ENCODE measurements around the gene PDSS2. TPM values are rescaled to one million over a fixed set of nuclear protein-coding genes. Genes with fewer than 3 reads are reported as not detected.

PDSS2 gene
- total and polyA plus RNA-seq, 9 of the 15 experiments (the other 6 are each of a cell fraction or from before 2014, with no cell fraction given) = 5.8 to 21.1 (median 12.0) TPM

DNA sequence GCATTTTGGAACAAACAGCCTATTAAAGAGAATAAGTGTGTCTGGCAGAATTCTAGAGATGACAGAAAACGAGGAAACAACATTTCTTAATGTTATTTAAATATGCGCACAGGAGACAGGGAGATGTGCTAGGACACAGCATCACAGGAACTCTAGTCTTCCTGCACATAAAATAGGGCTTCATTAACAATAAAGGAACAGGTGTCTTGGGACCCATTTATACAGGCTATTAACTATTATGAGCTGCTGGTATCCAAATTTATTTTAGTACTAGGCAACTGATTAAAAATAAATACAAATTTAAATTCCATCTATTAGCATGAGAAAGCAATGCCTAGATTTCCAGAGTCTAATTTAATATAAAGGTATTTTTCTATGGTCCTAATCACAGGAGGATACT lies 102.3 kb downstream of the PDSS2 start:
- intact Hi-C loops (cut with micrococcal nuclease) = no loop called here
- POLR2A ChIA-PET = no interaction called here
- in situ Hi-C loops (cut with MboI) = no loop called here

DNA sequence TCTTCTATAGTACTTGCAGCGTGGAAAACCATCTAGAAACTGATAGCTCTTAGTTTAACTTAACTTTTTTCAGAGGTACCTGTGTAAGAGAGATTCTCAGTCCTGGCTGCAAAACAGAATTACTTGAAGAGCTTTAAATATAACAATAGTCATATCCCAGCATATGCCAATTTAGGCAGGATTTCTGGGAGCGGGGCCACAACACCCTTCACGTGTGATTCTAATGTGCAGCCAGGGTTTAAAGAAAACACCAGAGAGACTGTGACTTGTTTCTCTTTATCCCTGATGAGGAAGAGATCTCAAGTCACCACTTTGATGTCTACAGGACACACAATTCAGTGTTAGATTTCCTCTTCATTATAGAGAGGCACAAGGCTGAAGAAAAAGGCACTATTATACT lies 103.7 kb downstream of the PDSS2 start:
- Histone ChIP-seq H3K79me2 (ENCODE audit: control insufficient read depth, insufficient read depth, low read length) (no peaks in the 10 kb centered on the region), H3K4me1 (replicated peaks in 1 of 2; ENCODE audit: control insufficient read depth in 2 of 2, insufficient read depth in 2 of 2, low read length in 2 of 2) (no peaks in the 10 kb centered on the region), H3K9ac (ENCODE audit: insufficient read depth in 1 of 2, low read depth in 2 of 2, low read length in 2 of 2) (no peak overlapping the region), H2AFZ (ENCODE audit: low read depth, low read length) (no peak overlapping the region), H3K36me3 (ENCODE audit: control insufficient read depth, insufficient read depth, low read length) (no peaks in the 10 kb centered on the region), H3K4me2 (ENCODE audit: insufficient read depth, low read length) (no peak overlapping the region), H3K27me3 (ENCODE audit: control insufficient read depth in 2 of 2, insufficient read depth in 2 of 2, low read length in 2 of 2) (no peaks in the 10 kb centered on the region), H3K4me3 (no peak overlapping the region), H4K20me1 (replicated peaks; ENCODE audit: control insufficient read depth, insufficient read depth, low read length) (no peaks in the 10 kb centered on the region), H3K9me1 (ENCODE audit: control insufficient read depth, insufficient read depth, low read length) (no peaks in the 10 kb centered on the region), H3K27ac (ENCODE audit: extremely low read depth, low read depth, low read length) (no peak overlapping the region), H3K9me3 (replicated peaks; ENCODE audit: control insufficient read depth, insufficient read depth, low read depth, low read length) (no peaks in the 10 kb centered on the region)
- ChIA-PET POLR2A (interaction anchor here (1.0 kb wide), 1 partner anchor 14 kb away, joined by 4 read pairs; no protein-coding TSS in a partner anchor), CTCF (ENCODE audit: low intra/inter-chr PET ratio) (no interaction called here)
- no peak for FAIRE-seq
- no TSS peak for BruUV-seq (replicated peaks)
- no peak for DNase-seq (ENCODE audit: extremely low read depth in 1 of 4, low spot score in 3 of 4)
- in situ Hi-C loops (cut with MboI) = no loop called here
- ATAC-seq = no peak
- intact Hi-C loops (cut with micrococcal nuclease) = no loop called here
- WGBS (ENCODE audit: insufficient coverage, low coverage, missing lambda C conversion rate) = 89% methylated on average over 3 of the region's 3 CpGs
- TF ChIP-seq, protein P1, sequence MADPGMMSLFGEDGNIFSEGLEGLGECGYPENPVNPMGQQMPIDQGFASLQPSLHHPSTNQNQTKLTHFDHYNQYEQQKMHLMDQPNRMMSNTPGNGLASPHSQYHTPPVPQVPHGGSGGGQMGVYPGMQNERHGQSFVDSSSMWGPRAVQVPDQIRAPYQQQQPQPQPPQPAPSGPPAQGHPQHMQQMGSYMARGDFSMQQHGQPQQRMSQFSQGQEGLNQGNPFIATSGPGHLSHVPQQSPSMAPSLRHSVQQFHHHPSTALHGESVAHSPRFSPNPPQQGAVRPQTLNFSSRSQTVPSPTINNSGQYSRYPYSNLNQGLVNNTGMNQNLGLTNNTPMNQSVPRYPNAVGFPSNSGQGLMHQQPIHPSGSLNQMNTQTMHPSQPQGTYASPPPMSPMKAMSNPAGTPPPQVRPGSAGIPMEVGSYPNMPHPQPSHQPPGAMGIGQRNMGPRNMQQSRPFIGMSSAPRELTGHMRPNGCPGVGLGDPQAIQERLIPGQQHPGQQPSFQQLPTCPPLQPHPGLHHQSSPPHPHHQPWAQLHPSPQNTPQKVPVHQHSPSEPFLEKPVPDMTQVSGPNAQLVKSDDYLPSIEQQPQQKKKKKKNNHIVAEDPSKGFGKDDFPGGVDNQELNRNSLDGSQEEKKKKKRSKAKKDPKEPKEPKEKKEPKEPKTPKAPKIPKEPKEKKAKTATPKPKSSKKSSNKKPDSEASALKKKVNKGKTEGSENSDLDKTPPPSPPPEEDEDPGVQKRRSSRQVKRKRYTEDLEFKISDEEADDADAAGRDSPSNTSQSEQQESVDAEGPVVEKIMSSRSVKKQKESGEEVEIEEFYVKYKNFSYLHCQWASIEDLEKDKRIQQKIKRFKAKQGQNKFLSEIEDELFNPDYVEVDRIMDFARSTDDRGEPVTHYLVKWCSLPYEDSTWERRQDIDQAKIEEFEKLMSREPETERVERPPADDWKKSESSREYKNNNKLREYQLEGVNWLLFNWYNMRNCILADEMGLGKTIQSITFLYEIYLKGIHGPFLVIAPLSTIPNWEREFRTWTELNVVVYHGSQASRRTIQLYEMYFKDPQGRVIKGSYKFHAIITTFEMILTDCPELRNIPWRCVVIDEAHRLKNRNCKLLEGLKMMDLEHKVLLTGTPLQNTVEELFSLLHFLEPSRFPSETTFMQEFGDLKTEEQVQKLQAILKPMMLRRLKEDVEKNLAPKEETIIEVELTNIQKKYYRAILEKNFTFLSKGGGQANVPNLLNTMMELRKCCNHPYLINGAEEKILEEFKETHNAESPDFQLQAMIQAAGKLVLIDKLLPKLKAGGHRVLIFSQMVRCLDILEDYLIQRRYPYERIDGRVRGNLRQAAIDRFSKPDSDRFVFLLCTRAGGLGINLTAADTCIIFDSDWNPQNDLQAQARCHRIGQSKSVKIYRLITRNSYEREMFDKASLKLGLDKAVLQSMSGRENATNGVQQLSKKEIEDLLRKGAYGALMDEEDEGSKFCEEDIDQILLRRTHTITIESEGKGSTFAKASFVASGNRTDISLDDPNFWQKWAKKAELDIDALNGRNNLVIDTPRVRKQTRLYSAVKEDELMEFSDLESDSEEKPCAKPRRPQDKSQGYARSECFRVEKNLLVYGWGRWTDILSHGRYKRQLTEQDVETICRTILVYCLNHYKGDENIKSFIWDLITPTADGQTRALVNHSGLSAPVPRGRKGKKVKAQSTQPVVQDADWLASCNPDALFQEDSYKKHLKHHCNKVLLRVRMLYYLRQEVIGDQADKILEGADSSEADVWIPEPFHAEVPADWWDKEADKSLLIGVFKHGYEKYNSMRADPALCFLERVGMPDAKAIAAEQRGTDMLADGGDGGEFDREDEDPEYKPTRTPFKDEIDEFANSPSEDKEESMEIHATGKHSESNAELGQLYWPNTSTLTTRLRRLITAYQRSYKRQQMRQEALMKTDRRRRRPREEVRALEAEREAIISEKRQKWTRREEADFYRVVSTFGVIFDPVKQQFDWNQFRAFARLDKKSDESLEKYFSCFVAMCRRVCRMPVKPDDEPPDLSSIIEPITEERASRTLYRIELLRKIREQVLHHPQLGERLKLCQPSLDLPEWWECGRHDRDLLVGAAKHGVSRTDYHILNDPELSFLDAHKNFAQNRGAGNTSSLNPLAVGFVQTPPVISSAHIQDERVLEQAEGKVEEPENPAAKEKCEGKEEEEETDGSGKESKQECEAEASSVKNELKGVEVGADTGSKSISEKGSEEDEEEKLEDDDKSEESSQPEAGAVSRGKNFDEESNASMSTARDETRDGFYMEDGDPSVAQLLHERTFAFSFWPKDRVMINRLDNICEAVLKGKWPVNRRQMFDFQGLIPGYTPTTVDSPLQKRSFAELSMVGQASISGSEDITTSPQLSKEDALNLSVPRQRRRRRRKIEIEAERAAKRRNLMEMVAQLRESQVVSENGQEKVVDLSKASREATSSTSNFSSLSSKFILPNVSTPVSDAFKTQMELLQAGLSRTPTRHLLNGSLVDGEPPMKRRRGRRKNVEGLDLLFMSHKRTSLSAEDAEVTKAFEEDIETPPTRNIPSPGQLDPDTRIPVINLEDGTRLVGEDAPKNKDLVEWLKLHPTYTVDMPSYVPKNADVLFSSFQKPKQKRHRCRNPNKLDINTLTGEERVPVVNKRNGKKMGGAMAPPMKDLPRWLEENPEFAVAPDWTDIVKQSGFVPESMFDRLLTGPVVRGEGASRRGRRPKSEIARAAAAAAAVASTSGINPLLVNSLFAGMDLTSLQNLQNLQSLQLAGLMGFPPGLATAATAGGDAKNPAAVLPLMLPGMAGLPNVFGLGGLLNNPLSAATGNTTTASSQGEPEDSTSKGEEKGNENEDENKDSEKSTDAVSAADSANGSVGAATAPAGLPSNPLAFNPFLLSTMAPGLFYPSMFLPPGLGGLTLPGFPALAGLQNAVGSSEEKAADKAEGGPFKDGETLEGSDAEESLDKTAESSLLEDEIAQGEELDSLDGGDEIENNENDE (IDR thresholded peaks at IDR 0.05; ENCODE audit: low read depth, low read length) = no peak

More for the DNA sequence above, 102.3 kb downstream of the PDSS2 start:
- H4K20me1 ChIP-seq (replicated peaks; ENCODE audit: control insufficient read depth, insufficient read depth, low read length) = no peaks in the 10 kb centered on the region
- DNase-seq (ENCODE audit: extremely low read depth in 1 of 4, low spot score in 3 of 4) (no peak), ATAC-seq (no peak), FAIRE-seq (no peak)
- H2AFZ ChIP-seq (ENCODE audit: low read depth, low read length) = no peak overlapping the region
- no peaks in the 10 kb centered on the region for H3K9me1 ChIP-seq (ENCODE audit: control insufficient read depth, insufficient read depth, low read length)
- H3K36me3 ChIP-seq (ENCODE audit: control insufficient read depth, insufficient read depth, low read length) = no peaks in the 10 kb centered on the region
- H3K27me3 ChIP-seq (ENCODE audit: control insufficient read depth in 2 of 2, insufficient read depth in 2 of 2, low read length in 2 of 2) = no peaks in the 10 kb centered on the region
- TF ChIP-seq ZBED1 (IDR thresholded peaks at IDR 0.05) (no peak), BRD4 (IDR thresholded peaks at IDR 0.05) (no peak), XRCC5 (IDR thresholded peaks at IDR 0.05; ENCODE audit: low read depth, low read length) (no peak), SREBF2 (CRISPR knock-in tag; IDR thresholded peaks at IDR 0.05) (no peak), POU5F1 (IDR thresholded peaks at IDR 0.05; ENCODE audit: borderline replicate concordance, low read depth, low read length, partially characterized antibody) (no peak), ZNF197 (CRISPR knock-in tag; IDR thresholded peaks at IDR 0.05; ENCODE audit: low read depth) (no peak), NUFIP1 (IDR thresholded peaks at IDR 0.05; ENCODE audit: partially characterized antibody) (no peak), MAZ (CRISPR knock-in tag; conservative IDR thresholded peaks at IDR 0.05 in 1 of 2, IDR thresholded peaks at IDR 0.05 in 1 of 2) (no peak), ZNF589 (CRISPR knock-in tag; IDR thresholded peaks at IDR 0.05; ENCODE audit: low read depth) (no peak), HDAC2 (IDR thresholded peaks at IDR 0.05) (no peak)
- H3K4me1 ChIP-seq (replicated peaks in 1 of 2; ENCODE audit: control insufficient read depth in 2 of 2, insufficient read depth in 2 of 2, low read length in 2 of 2) = no peaks in the 10 kb centered on the region
- no peak overlapping the region for H3K4me2 ChIP-seq (ENCODE audit: insufficient read depth, low read length)
- no peak overlapping the region for H3K4me3 ChIP-seq
- H3K9me3 ChIP-seq (replicated peaks; ENCODE audit: control insufficient read depth, insufficient read depth, low read depth, low read length) = no peaks in the 10 kb centered on the region
- no peak overlapping the region for H3K9ac ChIP-seq (ENCODE audit: insufficient read depth in 1 of 2, low read depth in 2 of 2, low read length in 2 of 2)
- H3K27ac ChIP-seq (ENCODE audit: extremely low read depth, low read depth, low read length) = no peak overlapping the region
- WGBS (ENCODE audit: insufficient coverage, low coverage, missing lambda C conversion rate) = 63% methylated on average over 2 of the region's 2 CpGs
- BruUV-seq (replicated peaks) = no TSS peak
- no peaks in the 10 kb centered on the region for H3K79me2 ChIP-seq (ENCODE audit: control insufficient read depth, insufficient read depth, low read length)
- CTCF ChIA-PET (ENCODE audit: low intra/inter-chr PET ratio) = no interaction called here
